ENCODE data around the gene KCTD12. TPM values are rescaled to one million over a fixed set of nuclear protein-coding genes. Genes with fewer than 3 reads are reported as not detected.

KCTD12 gene
- 35.1 and 39.4 TPM in 2 replicates for total RNA-seq

GRCh38 chr13:76886292-76887075 lies at the start of gene KCTD12:
Gene KCTD12, minus strand, starts transcription at chr13:76886405. Its CDS starts 257 bp downstream, at chr13:76886148.

Other genes with a start within 250 kb of the KCTD12 start
- not detected in 2 replicates for gene ACOD1, start 62.1 kb upstream of the KCTD12 start, total RNA-seq
- gene CLN5, start 105.7 kb upstream of the KCTD12 start, total RNA-seq: 33.8 and 36.6 TPM in 2 replicates
- gene FBXL3, start 140.8 kb upstream of the KCTD12 start, total RNA-seq: 43.4 and 55.1 TPM in 2 replicates